Skeletal muscle cell (primary cell): ENCODE data around the gene LGALS9.

Experiments
- DNase-seq: peaks from one replicate; pipeline ENCODE4 v3.0.0-alpha.2; 2010; ENCODE audit warnings: low read depth
- H3K4me3 ChIP-seq: 2 replicates; pipeline ENCODE4 v1.5.1; 2011; ENCODE audit warnings: low read depth, mild to moderate bottlenecking, control low read depth, low read length, moderate library complexity

The LGALS9 gene

GRCh38 chr17:27602721-27603420 is 28.1 kb upstream of the LGALS9 start:
- no peak for DNase-seq
- no peak overlapping the region for H3K4me3 ChIP-seq

- DNase-seq, result no peak
- no peak overlapping the region for H3K4me3 ChIP-seq
These were observed 27.6 kb upstream of the LGALS9 start for GRCh38 chr17:27603421-27603770.

- H3K4me3 ChIP-seq, result no peak overlapping the region
- no peak for DNase-seq
These were observed 26.9 kb upstream of the LGALS9 start for GRCh38 chr17:27603880-27604794.

- DNase-seq, result no peak
These were observed 25.6 kb upstream of the LGALS9 start for GRCh38 chr17:27605409-27605808.

GRCh38 chr17:27607521-27608091 is 23.4 kb upstream of the LGALS9 start:
- H3K4me3 ChIP-seq, result no peak overlapping the region
- no peak for DNase-seq

More at GRCh38 chr17:27605409-27605808, 25.6 kb upstream of the LGALS9 start:
- H3K4me3 ChIP-seq, result no peak overlapping the region

GRCh38 chr17:27608328-27609230 is 22.4 kb upstream of the LGALS9 start:
- no peak overlapping the region for H3K4me3 ChIP-seq
- no peak for DNase-seq

GRCh38 chr17:27609611-27610303 is 21.2 kb upstream of the LGALS9 start:
- no peak overlapping the region for H3K4me3 ChIP-seq
- no peak for DNase-seq

DNA sequence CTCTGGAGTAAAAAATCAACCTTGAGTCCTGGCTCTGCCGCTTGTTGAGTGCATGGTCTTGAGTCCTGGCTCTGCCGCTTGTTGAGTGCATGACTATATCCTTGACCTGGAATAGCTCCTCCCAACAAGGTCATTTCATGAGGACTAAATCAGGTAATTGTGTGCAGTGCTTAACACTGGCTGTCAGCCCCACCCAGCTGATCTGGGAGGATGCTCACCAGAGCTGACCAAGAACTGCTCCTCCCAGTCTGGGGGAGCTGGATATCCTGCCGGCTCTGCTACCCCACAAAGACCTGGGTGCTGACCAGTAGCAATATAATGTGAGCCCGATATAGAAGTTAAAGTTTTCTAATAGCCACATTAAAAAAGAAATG is 20.7 kb upstream of the LGALS9 start:
- DNase-seq, result no peak
- H3K4me3 ChIP-seq, result no peak overlapping the region

DNA sequence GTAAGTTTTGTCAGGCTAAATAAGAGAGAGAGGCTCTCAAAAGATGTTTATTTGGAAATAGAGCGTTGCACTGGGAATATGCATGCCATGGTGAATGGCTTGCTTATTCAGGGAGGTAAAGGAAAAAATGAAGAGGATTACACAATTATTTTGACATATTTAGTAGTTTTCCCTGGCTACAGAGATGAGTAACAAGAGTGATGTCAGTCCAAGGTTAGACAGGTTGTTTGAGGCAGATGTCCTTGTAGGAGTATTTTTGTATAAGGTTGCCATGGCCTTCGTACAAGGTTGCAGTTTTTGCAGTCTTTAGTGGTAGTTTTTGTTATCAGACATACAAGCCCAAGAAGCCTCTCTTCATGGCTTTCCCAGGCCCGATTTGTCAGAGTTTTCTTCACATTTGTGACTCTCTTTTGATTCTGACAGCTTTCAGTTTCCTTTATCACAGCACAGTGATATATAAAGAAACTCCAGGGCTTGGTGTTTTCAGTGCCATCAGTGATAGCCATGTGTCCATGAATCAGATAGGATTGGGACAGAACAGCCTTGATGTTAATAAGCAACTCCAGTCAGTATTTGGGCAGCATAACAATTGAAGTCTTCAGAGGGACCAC is 18.7 kb upstream of the LGALS9 start:
- no peak overlapping the region for H3K4me3 ChIP-seq
- DNase-seq, result no peak

DNA sequence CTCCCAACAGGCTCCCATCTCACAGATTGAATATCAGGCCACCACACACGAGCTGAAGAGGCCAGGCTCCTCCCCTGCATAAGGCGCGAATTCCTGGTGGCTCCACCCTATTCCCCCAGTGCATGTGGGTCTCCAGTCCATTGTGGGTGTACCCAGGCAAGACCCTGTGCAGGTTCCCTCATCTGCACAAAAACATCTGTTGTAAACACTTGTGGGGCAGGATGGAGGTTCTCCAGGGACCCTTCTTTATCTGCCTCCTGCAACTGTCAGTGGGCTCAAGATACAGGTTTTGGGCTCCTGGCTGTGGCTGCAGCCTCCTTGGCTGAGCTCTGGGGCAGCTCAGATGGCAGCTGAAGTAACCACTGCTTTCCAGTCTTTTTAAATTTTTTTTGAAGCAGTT is 17.6 kb upstream of the LGALS9 start:
- no peak overlapping the region for H3K4me3 ChIP-seq
- DNase-seq, result no peak

DNA sequence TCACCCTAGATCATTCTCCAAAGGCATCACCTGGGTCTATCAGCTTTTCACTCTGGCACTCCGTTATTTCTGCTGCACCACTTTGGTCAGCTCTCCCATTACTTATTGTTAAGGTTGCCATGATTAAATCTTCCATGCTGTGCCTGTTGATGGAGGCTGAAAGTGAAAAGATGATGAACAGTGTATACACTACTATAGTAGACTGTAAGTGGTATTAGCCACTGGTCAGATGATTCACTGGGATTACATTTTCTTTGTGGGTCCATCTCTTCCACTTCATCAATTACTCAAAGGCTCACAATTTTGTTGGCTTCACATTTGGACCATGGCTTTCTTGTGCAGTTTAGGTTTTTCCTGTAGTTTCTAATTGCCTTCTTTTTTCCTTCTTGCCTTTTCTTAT is 15.9 kb upstream of the LGALS9 start:
- H3K4me3 ChIP-seq, result no peak overlapping the region
- no peak for DNase-seq

DNA sequence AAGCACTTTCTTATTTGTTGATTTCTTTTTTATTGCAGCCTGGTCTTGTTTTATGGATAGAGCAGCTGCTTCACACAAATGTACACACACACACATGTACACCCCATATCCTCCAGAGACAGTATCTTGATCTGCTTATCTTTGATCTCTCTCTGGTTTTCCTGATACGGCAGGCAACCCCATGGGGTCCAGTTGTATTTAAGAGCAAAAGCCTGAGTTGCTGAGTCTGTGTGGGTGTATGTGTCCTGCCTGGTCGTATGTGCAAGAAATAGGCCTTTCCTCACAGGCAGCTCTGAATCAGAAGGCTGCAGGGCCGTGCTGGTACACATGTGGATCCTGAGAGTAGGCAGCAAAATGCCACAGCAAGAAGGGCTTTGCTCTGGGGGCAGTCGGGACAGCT is 14.6 kb upstream of the LGALS9 start:
- H3K4me3 ChIP-seq, result no peak overlapping the region
- DNase-seq, result no peak

- DNase-seq, result no peak
- no peak overlapping the region for H3K4me3 ChIP-seq
These were observed 12.6 kb upstream of the LGALS9 start for GRCh38 chr17:27618417-27618816.

DNA sequence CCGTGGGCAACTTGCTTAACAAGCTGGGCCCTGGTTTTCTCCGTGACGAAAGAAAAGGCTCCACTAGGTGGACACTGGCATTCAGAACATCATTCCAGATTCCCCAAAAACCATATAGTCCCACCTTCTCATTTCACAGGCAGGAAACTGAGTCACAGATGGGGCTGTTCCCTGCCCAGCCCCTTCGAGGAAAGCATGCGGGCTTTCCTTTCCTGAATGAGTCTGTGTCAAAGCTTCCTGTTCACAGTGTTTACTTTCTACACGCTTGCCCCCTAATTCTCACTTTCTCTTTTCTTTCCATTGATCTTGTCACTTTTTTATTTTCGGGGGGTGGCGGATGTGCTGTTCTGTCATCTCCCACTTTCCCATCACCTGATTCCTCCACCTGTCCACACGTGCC is 10.3 kb upstream of the LGALS9 start:
- H3K4me3 ChIP-seq, result no peak overlapping the region
- no peak for DNase-seq

GRCh38 chr17:27621536-27621935 is 9.5 kb upstream of the LGALS9 start:
- no peak overlapping the region for H3K4me3 ChIP-seq
- DNase-seq, result no peak

GRCh38 chr17:27621942-27622559 is 8.9 kb upstream of the LGALS9 start:
- DNase-seq, result no peak
- H3K4me3 ChIP-seq, result no peak overlapping the region

GRCh38 chr17:27622986-27623385 is 8.0 kb upstream of the LGALS9 start:
- no peak overlapping the region for H3K4me3 ChIP-seq
- DNase-seq, result no peak

- H3K4me3 ChIP-seq, result no peak overlapping the region
- no peak for DNase-seq
These were observed 7.4 kb upstream of the LGALS9 start for GRCh38 chr17:27623614-27624013.
